HG03135 (cell line): ENCODE measurements around the gene ATP5MG.
A peak's percentile ranks its signal among the peaks of the same experiment; 100 is the strongest.

Experiments
- ATAC-seq: cut with Tn5 transposase; IDR thresholded peaks from one replicate; pipeline ENCODE4 v1.9.1; 2021; ENCODE audit warnings: mild to moderate bottlenecking, moderate library complexity; ENCODE audit not compliant: unreplicated experiment

ATP5MG gene

DNA sequence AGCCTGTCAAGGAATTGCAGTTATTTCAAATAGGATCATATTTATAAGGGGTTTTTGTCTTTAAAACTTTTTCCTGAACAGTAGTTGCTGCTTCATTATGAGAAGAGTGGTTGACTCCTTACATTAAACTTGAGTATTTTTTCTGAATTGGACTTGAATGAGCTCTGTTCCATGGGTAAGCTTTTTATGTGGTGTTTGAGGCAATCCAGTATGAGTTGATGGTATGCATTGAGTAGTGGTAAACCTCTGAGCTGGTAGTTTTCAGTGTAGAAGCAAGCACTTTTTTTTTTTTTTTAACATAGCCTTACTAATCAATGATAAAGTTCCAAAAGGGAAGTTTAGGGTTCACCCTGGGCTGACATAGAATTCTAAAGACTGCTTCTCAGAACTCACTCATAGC, 38.2 kb downstream of the ATP5MG start:
- no peak for ATAC-seq

DNA sequence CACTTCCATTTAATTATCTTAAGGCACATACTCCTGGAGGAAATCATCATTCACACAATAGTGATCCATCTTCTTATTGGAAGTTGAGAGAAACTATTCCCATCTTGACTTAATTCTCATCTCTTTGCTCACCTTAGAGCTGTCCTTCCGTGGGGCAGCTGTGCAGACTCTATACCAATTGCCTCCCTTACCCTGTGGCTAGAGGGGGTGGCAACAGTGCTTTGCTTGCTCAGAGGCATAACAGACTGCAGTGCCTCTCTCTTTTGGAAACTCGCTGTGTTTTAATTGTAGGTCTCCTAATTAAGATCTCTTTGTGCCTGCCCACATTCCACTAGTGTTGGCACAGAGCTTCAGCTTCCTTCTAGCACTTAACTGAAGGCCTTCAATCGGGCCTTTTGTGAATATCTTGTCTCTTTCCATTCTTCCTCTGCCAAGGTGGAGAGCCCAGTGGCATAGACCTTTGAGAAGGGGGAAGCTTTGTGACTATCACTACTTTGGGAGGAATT, 40.4 kb downstream of the ATP5MG start:
- ATAC-seq = no peak

GRCh38 chr11:118442301-118442700, 40.9 kb downstream of the ATP5MG start:
- ATAC-seq = no peak

GRCh38 chr11:118442908-118443589, 41.6 kb downstream of the ATP5MG start:
- ATAC-seq = no peak

- no peak for ATAC-seq
Measured at GRCh38 chr11:118443590-118444218, 42.3 kb downstream of the ATP5MG start.

GRCh38 chr11:118447423-118447822, 46.0 kb downstream of the ATP5MG start:
- ATAC-seq = no peak

DNA sequence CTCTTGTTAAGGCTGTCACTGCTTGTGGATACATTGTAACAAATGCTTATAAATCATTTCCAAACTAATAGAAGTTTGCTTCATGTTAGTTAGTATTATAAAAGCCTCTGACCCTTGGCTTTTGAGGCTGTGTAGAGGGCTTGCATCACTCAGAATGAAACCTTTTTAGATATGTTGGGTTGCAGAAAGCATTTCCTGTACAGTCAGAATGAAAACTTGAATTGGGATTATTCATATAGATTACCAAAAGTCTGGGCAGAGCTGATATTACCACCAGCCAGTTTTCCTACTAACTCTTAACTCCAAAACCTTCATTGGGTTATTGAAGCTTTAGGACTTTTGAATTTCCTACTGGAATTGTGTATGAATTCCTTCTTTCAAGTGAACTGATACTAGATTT, 46.9 kb downstream of the ATP5MG start:
- peak; percentile 83 for ATAC-seq

DNA sequence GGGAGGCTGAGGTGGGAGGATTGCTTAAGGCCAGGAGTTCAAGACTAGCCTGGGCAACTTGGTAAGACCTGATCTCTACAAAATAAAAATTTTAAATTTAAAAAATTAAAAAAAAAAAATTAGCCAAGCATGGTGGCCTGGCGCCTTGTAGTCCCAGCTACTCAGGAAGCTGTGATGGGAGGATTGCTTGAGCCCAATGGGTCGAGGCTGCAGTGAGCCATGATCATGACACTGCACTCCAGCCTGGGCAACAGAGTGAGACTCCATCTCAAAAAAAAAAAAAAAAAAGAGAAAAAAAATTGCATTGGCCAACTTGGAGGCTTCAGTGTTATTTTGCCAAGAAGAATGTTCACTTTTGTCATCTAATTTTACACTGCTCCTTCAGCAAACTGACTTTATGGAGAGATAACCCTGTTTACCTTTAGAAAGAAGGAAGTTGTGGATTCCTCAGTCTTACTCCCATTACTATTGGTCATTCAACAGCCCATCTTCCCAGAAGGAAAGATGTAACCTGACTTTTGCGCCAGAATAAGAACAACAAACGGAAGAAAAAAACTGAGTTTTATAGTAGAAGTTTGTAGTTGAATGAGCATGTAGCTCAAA, 48.0 kb downstream of the ATP5MG start:
- ATAC-seq = no peak

GRCh38 chr11:118450451-118450850, 49.0 kb downstream of the ATP5MG start:
- ATAC-seq = no peak
